ENCODE measurements around the gene DCAF4. TPM values are rescaled to one million over a fixed set of nuclear protein-coding genes. Genes with fewer than 3 reads are reported as not detected.

Gene DCAF4
- total RNA-seq, 1 experiment from 2014 or later, result 23.4 TPM

- intact Hi-C loops (cut with micrococcal nuclease; ENCODE audit: unreplicated experiment), result no loop called here
- Histone ChIP-seq H3K27me3 (replicated peaks; ENCODE audit: insufficient read depth, low read depth, low read length, poor library complexity) (no peaks in the 10 kb centered on the region), H3K27ac (ENCODE audit: low read depth, low read length, poor library complexity, severe bottlenecking) (no peak overlapping the region), H3K4me1 (ENCODE audit: insufficient read depth, low read length, poor library complexity, severe bottlenecking) (no peaks in the 10 kb centered on the region), H3K9me3 (ENCODE audit: low read depth, low read length, poor library complexity, severe bottlenecking) (no peaks in the 10 kb centered on the region), H3K36me3 (ENCODE audit: insufficient read depth, low read length, poor library complexity, severe bottlenecking) (no peaks in the 10 kb centered on the region), H3K4me3 (ENCODE audit: low read depth, low read length, poor library complexity, severe bottlenecking) (no peak overlapping the region)
- ChIA-PET CTCF (no interaction called here), POLR2A (ENCODE audit: low non-redundant PET) (no interaction called here)
- TF ChIP-seq EZH2 (IDR thresholded peaks at IDR 0.05; ENCODE audit: borderline replicate concordance, low read depth, low read length, poor library complexity, severe bottlenecking) (no peak), CTCF (conservative IDR thresholded peaks at IDR 0.05; ENCODE audit: low read depth, low read length) (no peak)
- no peak for DNase-seq (ENCODE audit: low spot score)
- no TSS peak for BruUV-seq (replicated peaks)
Measured at GRCh38 chr14:72970824-72971434, 44.7 kb downstream of the DCAF4 start.

- no peaks in the 10 kb centered on the region for H3K9me3 ChIP-seq (ENCODE audit: low read depth, low read length, poor library complexity, severe bottlenecking)
- ChIA-PET CTCF (interaction anchor here (0.6 kb wide), 1 partner anchor 12 kb away, joined by 3 read pairs; no protein-coding TSS in a partner anchor), POLR2A (ENCODE audit: low non-redundant PET) (no interaction called here)
- intact Hi-C loops (cut with micrococcal nuclease; ENCODE audit: unreplicated experiment), result no loop called here
- H3K4me3 ChIP-seq (ENCODE audit: low read depth, low read length, poor library complexity, severe bottlenecking), result no peak overlapping the region
- BruUV-seq (replicated peaks), result no TSS peak
- no peak for TF ChIP-seq EZH2 (IDR thresholded peaks at IDR 0.05; ENCODE audit: borderline replicate concordance, low read depth, low read length, poor library complexity, severe bottlenecking)
- TF ChIP-seq CTCF (conservative IDR thresholded peaks at IDR 0.05; ENCODE audit: low read depth, low read length), result no peak
- H3K36me3 ChIP-seq (ENCODE audit: insufficient read depth, low read length, poor library complexity, severe bottlenecking), result no peaks in the 10 kb centered on the region
- no peaks in the 10 kb centered on the region for H3K4me1 ChIP-seq (ENCODE audit: insufficient read depth, low read length, poor library complexity, severe bottlenecking)
- no peak for DNase-seq (ENCODE audit: low spot score)
- H3K27me3 ChIP-seq (replicated peaks; ENCODE audit: insufficient read depth, low read depth, low read length, poor library complexity), result no peaks in the 10 kb centered on the region
- H3K27ac ChIP-seq (ENCODE audit: low read depth, low read length, poor library complexity, severe bottlenecking), result no peak overlapping the region
Measured at GRCh38 chr14:72974661-72975060, 48.4 kb downstream of the DCAF4 start.

GRCh38 chr14:72975770-72976169, 49.5 kb downstream of the DCAF4 start:
- no peaks in the 10 kb centered on the region for H3K9me3 ChIP-seq (ENCODE audit: low read depth, low read length, poor library complexity, severe bottlenecking)
- no peaks in the 10 kb centered on the region for H3K27me3 ChIP-seq (replicated peaks; ENCODE audit: insufficient read depth, low read depth, low read length, poor library complexity)
- ChIA-PET POLR2A (ENCODE audit: low non-redundant PET) (no interaction called here), CTCF (no interaction called here)
- intact Hi-C loops (cut with micrococcal nuclease; ENCODE audit: unreplicated experiment), result no loop called here
- H3K27ac ChIP-seq (ENCODE audit: low read depth, low read length, poor library complexity, severe bottlenecking), result no peak overlapping the region
- no peak for DNase-seq (ENCODE audit: low spot score)
- no peak overlapping the region for H3K4me3 ChIP-seq (ENCODE audit: low read depth, low read length, poor library complexity, severe bottlenecking)
- H3K36me3 ChIP-seq (ENCODE audit: insufficient read depth, low read length, poor library complexity, severe bottlenecking), result no peaks in the 10 kb centered on the region
- no TSS peak for BruUV-seq (replicated peaks)
- no peaks in the 10 kb centered on the region for H3K4me1 ChIP-seq (ENCODE audit: insufficient read depth, low read length, poor library complexity, severe bottlenecking)
- TF ChIP-seq CTCF (conservative IDR thresholded peaks at IDR 0.05; ENCODE audit: low read depth, low read length) (peak; percentile 44; the same call in 1 of the 2 replicates), EZH2 (IDR thresholded peaks at IDR 0.05; ENCODE audit: borderline replicate concordance, low read depth, low read length, poor library complexity, severe bottlenecking) (no peak)
